ENCODE data around the gene CERK. TPM values are rescaled to one million over a fixed set of nuclear protein-coding genes. Genes with fewer than 3 reads are reported as not detected.
"Not testable (repeated sequence)": the region's sequence is repeated elsewhere in the genome, so short reads cannot be mapped to it uniquely, and the experiment has no call there.

CERK gene
- total RNA-seq (2012; rRNA removed): 22.1 and 26.4 TPM in 2 replicates

DNA sequence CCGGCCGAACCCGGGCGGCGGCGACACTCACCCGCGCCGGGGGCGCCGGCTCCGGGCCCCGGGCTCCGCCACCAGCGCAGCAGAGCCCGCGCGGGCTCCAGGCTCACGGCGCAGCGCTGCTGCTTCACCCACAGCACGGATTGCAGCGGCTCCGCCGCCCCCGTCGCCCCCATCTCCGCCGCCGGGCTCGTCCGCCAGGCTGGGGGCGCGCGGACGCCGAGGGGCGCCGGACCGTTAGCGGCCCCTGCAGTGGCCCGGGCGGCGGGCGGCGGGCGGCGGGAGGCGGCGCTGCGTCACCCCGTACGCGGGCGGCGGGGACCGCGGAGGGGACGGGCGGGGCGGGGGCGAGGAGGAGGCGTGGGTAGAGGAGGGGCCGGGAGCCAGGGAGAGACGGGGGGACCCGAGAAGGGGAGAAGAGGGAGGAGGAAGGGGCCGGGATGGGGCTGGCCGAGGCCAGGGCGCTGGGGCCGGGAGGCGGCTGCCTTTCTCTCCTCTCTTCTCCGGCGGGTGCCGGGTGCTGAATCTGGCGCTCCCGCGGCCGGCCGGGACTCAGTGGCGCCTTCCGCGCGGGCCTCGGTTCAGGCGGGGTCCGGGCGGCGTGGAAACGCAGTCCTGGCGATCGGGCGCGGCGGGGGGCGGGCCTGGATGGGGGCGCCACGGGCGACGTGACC is at the start of gene CERK:
TSS of gene CERK (minus strand) at position 277 of the 671 bp plus-strand sequence. CDS start at position 173, 104 bp downstream.
- Histone ChIP-seq H3K9me3 (replicated peaks; ENCODE audit: low read length) (no peaks in the 10 kb centered on the region), H3K4me2 (ENCODE audit: low read length) (peak within 1 kb of the TSS; percentile 82), H3K4me3 (ENCODE audit: low read length) (peak within 1 kb of the TSS; percentile 68), H3K4me1 (ENCODE audit: control insufficient read depth, insufficient read depth, low read length) (peaks cover 42% of the 10 kb centered on the region), H3K9ac (ENCODE audit: low read depth, low read length) (peak within 1 kb of the TSS; percentile 78), H3K27me3 (ENCODE audit: control insufficient read depth, insufficient read depth, low read length) (no peaks in the 10 kb centered on the region), H3K36me3 (ENCODE audit: insufficient read depth, low read length) (no peaks in the 10 kb centered on the region)

- Histone ChIP-seq H3K4me1 (ENCODE audit: control insufficient read depth, insufficient read depth, low read length) (no peaks in the 10 kb centered on the region), H3K36me3 (ENCODE audit: insufficient read depth, low read length) (no peaks in the 10 kb centered on the region), H3K9me3 (replicated peaks; ENCODE audit: low read length) (no peaks in the 10 kb centered on the region), H3K27me3 (ENCODE audit: control insufficient read depth, insufficient read depth, low read length) (no peaks in the 10 kb centered on the region), H3K9ac (ENCODE audit: low read depth, low read length) (no peak overlapping the region), H3K4me2 (ENCODE audit: low read length) (no peak overlapping the region), H3K4me3 (ENCODE audit: low read length) (no peak overlapping the region)
These were observed 45.7 kb upstream of the CERK start for GRCh38 chr22:46783721-46784120.

DNA sequence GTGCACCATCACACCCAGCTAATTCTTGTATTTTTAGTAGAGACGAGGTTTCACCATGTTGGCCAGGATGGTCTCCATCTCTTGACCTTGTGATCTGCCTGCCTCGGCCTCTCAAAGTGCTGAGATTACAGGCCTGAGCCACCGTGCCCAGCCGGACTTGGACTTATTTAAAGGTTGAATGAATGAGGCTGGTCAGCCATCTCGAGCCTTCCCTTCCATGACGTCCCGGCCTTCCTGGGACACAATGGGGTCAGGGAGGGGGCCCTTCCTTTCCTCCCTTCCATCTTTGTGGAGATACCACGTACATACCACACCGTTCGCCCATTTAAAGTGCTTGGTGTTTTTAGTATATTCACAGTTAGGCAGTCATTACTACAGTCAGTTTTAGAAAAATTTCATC is 44.1 kb upstream of the CERK start:
- not testable (repeated sequence) for H3K9ac ChIP-seq (ENCODE audit: low read depth, low read length); H3K4me2 ChIP-seq (ENCODE audit: low read length); H3K4me1 ChIP-seq (ENCODE audit: control insufficient read depth, insufficient read depth, low read length); H3K36me3 ChIP-seq (ENCODE audit: insufficient read depth, low read length); H3K4me3 ChIP-seq (ENCODE audit: low read length); H3K9me3 ChIP-seq (replicated peaks; ENCODE audit: low read length); H3K27me3 ChIP-seq (ENCODE audit: control insufficient read depth, insufficient read depth, low read length)

DNA sequence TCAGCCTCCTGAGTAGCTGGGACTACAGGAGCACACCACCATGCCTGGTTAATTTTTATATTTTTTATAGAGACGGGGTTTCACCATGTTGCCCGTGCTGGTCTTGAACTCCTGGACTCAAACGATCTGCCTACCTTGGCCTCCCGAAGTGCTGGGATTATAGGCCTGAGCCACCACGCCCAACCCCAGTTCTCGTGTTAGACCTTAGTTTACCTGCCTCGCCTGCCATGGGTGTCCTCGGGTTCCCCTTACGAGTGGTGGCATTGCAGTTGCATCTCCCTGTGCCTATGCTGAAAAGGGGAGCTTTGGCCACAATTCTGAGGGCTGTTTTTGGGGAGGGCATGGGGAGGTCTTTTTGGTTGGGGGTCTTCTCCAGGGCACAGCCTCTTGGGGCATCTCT is 43.2 kb upstream of the CERK start:
- H3K4me3 ChIP-seq (ENCODE audit: low read length): no peak overlapping the region
- H3K4me2 ChIP-seq (ENCODE audit: low read length): no peak overlapping the region
- H3K27me3 ChIP-seq (ENCODE audit: control insufficient read depth, insufficient read depth, low read length): no peaks in the 10 kb centered on the region
- no peaks in the 10 kb centered on the region for H3K36me3 ChIP-seq (ENCODE audit: insufficient read depth, low read length)
- no peaks in the 10 kb centered on the region for H3K9me3 ChIP-seq (replicated peaks; ENCODE audit: low read length)
- no peaks in the 10 kb centered on the region for H3K4me1 ChIP-seq (ENCODE audit: control insufficient read depth, insufficient read depth, low read length)
- no peak overlapping the region for H3K9ac ChIP-seq (ENCODE audit: low read depth, low read length)

DNA sequence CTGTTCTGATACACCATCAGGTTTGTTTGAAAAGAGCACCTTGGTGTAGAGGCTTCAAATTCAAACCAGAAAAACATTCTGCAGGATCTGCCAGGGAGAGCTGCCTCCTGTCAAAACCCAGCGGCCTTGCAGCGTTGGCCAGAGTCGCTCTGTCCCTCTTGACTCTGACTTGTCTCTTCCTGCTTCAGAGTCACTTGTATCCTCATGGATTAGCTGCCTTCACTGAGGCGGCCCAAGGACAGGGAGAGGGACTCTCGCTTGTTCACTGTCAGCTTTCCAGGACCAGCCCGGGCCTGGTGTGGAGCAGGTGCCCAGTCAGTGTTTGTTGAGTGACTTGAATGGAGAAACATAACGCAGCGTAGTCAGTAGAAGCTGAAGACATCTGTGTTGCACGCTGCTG is 42.4 kb upstream of the CERK start:
- H3K4me1 ChIP-seq (ENCODE audit: control insufficient read depth, insufficient read depth, low read length): no peaks in the 10 kb centered on the region
- no peak overlapping the region for H3K9ac ChIP-seq (ENCODE audit: low read depth, low read length)
- no peaks in the 10 kb centered on the region for H3K36me3 ChIP-seq (ENCODE audit: insufficient read depth, low read length)
- H3K4me2 ChIP-seq (ENCODE audit: low read length): no peak overlapping the region
- H3K4me3 ChIP-seq (ENCODE audit: low read length): no peak overlapping the region
- no peaks in the 10 kb centered on the region for H3K9me3 ChIP-seq (replicated peaks; ENCODE audit: low read length)
- no peaks in the 10 kb centered on the region for H3K27me3 ChIP-seq (ENCODE audit: control insufficient read depth, insufficient read depth, low read length)

DNA sequence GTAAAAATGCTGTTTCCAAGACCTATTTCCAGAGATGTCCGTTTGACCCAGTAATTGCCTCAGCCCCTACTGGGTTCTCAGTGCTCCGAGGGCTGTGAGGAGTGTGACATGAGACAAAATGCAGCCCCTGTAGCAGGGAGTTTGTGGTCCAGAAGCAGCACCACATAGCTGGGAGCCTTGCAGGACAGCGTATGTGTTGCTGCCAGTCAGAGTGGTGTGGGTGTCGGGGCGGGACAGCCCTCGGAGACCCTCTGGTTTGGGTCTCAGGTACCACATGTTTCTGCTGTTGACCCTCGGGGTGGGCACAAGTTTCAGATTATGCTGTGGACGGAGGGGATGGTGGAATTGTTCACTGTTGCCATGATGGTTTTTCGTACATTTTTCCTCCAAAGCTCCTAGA is 41.6 kb upstream of the CERK start:
- Histone ChIP-seq H3K9ac (ENCODE audit: low read depth, low read length) (no peak overlapping the region), H3K4me1 (ENCODE audit: control insufficient read depth, insufficient read depth, low read length) (no peaks in the 10 kb centered on the region), H3K9me3 (replicated peaks; ENCODE audit: low read length) (no peaks in the 10 kb centered on the region), H3K4me2 (ENCODE audit: low read length) (no peak overlapping the region), H3K27me3 (ENCODE audit: control insufficient read depth, insufficient read depth, low read length) (no peaks in the 10 kb centered on the region), H3K36me3 (ENCODE audit: insufficient read depth, low read length) (no peaks in the 10 kb centered on the region), H3K4me3 (ENCODE audit: low read length) (no peak overlapping the region)

DNA sequence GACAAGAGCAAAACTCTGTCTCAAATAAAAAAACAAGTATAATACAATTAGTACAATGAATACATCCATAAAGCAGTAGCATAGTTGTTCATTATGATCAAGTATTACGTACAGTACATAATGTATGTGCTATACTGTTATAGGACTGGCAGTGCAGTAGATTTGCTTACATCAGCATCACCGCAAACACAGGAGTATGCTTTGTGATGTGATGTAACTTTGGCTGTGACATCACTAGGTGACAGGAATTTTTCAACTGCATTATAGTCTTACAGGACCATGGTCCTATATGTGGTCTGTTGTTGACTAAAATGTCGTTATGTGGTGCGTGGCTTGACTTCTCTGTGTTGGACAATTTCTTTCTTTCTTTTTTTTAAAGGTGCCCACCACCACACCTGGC is 41.0 kb upstream of the CERK start:
- Histone ChIP-seq H3K27me3 (ENCODE audit: control insufficient read depth, insufficient read depth, low read length) (no peaks in the 10 kb centered on the region), H3K9me3 (replicated peaks; ENCODE audit: low read length) (no peaks in the 10 kb centered on the region), H3K36me3 (ENCODE audit: insufficient read depth, low read length) (no peaks in the 10 kb centered on the region), H3K9ac (ENCODE audit: low read depth, low read length) (no peak overlapping the region), H3K4me1 (ENCODE audit: control insufficient read depth, insufficient read depth, low read length) (peaks cover 3% of the 10 kb centered on the region), H3K4me2 (ENCODE audit: low read length) (no peak overlapping the region), H3K4me3 (ENCODE audit: low read length) (no peak overlapping the region)

GRCh38 chr22:46777609-46777970 is 39.5 kb upstream of the CERK start:
- Histone ChIP-seq H3K9me3 (replicated peaks; ENCODE audit: low read length) (no peaks in the 10 kb centered on the region), H3K27me3 (ENCODE audit: control insufficient read depth, insufficient read depth, low read length) (no peaks in the 10 kb centered on the region), H3K4me1 (ENCODE audit: control insufficient read depth, insufficient read depth, low read length) (peaks cover 9% of the 10 kb centered on the region), H3K36me3 (ENCODE audit: insufficient read depth, low read length) (peaks cover 3% of the 10 kb centered on the region), H3K9ac (ENCODE audit: low read depth, low read length) (no peak overlapping the region), H3K4me2 (ENCODE audit: low read length) (no peak overlapping the region), H3K4me3 (ENCODE audit: low read length) (no peak overlapping the region)

DNA sequence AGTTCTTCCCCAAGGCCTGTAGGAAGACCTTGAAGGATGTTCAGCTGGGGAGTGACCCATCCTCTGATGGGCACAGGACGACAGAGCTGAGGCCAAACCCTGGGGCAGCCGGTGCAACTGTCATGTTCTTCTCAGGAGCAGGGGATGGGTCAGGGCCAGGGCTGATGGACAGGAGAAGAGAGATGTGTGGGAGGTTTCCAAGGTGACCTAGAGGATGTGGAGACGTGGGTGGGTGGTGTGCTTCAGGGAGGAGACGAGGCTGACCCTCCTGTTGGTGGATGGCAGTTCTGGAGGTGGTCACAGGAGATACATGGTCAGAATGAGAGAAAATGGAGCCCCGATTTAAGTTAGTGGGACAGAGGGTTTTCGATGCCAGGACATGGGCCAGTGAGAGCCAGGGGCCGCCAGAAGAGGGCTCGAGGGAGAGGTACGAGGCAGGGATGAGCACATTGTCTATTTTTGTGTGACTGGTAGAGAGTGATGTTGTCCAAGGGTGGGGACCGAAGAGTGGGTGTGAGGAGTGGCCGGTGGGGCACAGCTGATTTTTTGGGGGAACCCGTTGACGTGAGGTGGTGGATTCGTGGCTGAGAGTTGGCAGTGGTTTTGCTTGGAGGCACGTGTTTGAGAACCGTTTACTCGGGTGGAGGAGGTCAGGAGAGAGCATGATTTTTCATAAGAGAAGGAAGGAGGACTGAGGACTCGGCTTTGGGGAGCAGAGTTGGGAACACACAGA is 39.0 kb upstream of the CERK start:
- Histone ChIP-seq H3K4me1 (ENCODE audit: control insufficient read depth, insufficient read depth, low read length) (peaks cover 9% of the 10 kb centered on the region), H3K36me3 (ENCODE audit: insufficient read depth, low read length) (peaks cover 3% of the 10 kb centered on the region), H3K27me3 (ENCODE audit: control insufficient read depth, insufficient read depth, low read length) (no peaks in the 10 kb centered on the region), H3K4me2 (ENCODE audit: low read length) (no peak overlapping the region), H3K4me3 (ENCODE audit: low read length) (no peak overlapping the region), H3K9me3 (replicated peaks; ENCODE audit: low read length) (no peaks in the 10 kb centered on the region), H3K9ac (ENCODE audit: low read depth, low read length) (no peak overlapping the region)

DNA sequence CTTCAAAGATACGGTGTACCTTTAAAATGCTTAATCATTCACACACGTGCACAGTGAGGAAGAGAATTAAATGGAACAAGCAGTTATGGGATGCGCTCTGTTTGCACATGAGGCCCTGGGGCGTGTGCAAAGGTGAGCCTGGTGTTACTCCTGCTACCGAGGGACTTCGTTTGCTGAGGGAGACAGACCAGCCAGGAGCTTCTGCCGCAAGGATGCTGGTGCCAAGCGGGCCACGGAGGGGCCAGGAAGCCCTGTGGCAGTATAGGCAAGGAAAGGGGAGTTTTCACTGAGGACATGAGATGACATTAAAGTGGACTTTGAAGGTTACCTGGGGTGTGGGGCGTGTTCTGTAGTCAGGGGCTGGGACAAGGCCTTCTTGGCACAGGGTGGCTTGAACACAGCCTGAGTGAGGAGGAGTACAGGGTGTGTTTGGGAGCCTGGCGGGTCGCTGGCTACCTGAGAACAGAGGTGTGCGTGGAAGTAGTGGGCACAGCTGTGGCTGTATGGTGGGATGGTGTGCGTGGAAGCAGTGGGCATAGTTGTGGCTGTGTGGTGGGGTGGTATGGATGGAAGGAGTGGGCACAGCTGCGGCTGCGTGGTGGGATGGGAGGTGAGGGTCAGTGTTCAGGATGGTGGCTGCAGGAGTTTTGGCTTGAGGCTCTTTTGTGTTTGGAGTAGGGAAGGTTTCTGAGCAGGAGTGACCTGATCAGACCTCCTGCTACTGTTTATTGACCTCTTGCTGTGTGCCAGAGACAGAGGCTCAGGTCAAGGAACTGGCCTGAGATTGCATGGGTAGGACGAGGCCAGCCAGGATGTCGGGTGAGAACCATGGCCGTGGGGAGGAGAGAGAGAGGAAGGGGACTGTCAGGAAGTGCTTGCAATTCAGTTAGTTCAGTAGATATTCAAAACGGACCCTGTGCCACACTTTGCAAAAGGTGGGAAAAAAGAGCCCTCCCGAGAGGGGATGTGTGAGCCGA is 38.1 kb upstream of the CERK start:
- no peak overlapping the region for H3K4me3 ChIP-seq (ENCODE audit: low read length)
- no peak overlapping the region for H3K4me2 ChIP-seq (ENCODE audit: low read length)
- no peak overlapping the region for H3K9ac ChIP-seq (ENCODE audit: low read depth, low read length)
- H3K36me3 ChIP-seq (ENCODE audit: insufficient read depth, low read length): peaks cover 3% of the 10 kb centered on the region
- no peaks in the 10 kb centered on the region for H3K9me3 ChIP-seq (replicated peaks; ENCODE audit: low read length)
- H3K27me3 ChIP-seq (ENCODE audit: control insufficient read depth, insufficient read depth, low read length): no peaks in the 10 kb centered on the region
- peaks cover 9% of the 10 kb centered on the region for H3K4me1 ChIP-seq (ENCODE audit: control insufficient read depth, insufficient read depth, low read length)
